Astrocyte (in vitro differentiated cells and primary cell): Measurements from ENCODE around the gene SPATA18.

Experiments used
- EZH2 ChIP-seq: IDR thresholded peaks from 2 replicates; pipeline ENCODE4 v1.6.1; 2012; ENCODE audit warnings: mild to moderate bottlenecking, low read length, inconsistent platforms; ENCODE audit not compliant: insufficient read depth
- TF ChIP-seq, protein P1 (sequence below): IDR thresholded peaks from 2 replicates; pipeline ENCODE4 v1.5.1; 2011; ENCODE audit warnings: low read depth, mild to moderate bottlenecking, inconsistent platforms, low read length, moderate library complexity; ENCODE audit not compliant: insufficient read depth

DNA sequence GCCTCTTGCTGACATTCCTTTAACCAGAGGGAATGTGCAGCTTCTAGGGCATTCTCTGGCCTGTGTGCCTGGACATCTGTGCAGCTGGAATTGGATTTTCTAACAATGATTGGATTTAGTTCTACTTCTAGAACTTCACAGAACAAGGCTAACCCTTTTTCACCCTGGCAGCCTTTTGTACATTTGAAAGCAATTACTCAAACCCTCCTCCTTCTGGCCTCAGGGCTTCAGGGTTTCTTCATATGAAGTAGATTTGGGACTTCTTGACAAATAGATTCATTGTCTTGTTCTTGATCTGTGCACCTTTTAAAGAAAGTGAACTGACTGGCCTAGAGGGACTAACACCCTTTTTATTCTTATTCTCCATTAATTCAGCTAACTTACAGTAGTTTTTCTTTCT lies 30.1 kb downstream of the SPATA18 start:
- TF ChIP-seq, protein P1, sequence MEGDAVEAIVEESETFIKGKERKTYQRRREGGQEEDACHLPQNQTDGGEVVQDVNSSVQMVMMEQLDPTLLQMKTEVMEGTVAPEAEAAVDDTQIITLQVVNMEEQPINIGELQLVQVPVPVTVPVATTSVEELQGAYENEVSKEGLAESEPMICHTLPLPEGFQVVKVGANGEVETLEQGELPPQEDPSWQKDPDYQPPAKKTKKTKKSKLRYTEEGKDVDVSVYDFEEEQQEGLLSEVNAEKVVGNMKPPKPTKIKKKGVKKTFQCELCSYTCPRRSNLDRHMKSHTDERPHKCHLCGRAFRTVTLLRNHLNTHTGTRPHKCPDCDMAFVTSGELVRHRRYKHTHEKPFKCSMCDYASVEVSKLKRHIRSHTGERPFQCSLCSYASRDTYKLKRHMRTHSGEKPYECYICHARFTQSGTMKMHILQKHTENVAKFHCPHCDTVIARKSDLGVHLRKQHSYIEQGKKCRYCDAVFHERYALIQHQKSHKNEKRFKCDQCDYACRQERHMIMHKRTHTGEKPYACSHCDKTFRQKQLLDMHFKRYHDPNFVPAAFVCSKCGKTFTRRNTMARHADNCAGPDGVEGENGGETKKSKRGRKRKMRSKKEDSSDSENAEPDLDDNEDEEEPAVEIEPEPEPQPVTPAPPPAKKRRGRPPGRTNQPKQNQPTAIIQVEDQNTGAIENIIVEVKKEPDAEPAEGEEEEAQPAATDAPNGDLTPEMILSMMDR = no peak
- TF ChIP-seq EZH2 = no peak
